T-helper 9 cell (primary cell): ENCODE data around the gene ITGA6.

Source experiments
- DNase-seq: peaks from one replicate; pipeline ENCODE4 v3.0.0-alpha.2; 2020

Gene ITGA6

DNA sequence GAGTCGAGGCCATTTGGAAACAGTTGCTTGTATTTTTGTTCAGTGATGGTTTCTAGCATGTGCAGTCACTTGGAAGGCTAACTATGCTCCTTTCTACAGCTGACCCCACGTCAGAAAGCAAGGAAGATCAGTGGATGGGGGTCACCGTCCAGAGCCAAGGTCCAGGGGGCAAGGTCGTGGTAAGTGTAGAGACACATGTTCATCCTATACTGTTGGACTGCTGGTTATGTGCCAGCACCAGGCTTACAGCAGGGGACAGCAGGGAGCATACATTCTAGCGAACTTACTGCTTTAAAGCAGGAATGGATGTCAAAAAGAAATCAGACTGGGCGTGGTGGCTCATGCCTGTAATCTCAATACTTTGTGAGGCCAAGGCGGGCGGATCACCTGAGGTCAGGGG lies 40.0 kb downstream of the ITGA6 start:
- no peak for DNase-seq

DNA sequence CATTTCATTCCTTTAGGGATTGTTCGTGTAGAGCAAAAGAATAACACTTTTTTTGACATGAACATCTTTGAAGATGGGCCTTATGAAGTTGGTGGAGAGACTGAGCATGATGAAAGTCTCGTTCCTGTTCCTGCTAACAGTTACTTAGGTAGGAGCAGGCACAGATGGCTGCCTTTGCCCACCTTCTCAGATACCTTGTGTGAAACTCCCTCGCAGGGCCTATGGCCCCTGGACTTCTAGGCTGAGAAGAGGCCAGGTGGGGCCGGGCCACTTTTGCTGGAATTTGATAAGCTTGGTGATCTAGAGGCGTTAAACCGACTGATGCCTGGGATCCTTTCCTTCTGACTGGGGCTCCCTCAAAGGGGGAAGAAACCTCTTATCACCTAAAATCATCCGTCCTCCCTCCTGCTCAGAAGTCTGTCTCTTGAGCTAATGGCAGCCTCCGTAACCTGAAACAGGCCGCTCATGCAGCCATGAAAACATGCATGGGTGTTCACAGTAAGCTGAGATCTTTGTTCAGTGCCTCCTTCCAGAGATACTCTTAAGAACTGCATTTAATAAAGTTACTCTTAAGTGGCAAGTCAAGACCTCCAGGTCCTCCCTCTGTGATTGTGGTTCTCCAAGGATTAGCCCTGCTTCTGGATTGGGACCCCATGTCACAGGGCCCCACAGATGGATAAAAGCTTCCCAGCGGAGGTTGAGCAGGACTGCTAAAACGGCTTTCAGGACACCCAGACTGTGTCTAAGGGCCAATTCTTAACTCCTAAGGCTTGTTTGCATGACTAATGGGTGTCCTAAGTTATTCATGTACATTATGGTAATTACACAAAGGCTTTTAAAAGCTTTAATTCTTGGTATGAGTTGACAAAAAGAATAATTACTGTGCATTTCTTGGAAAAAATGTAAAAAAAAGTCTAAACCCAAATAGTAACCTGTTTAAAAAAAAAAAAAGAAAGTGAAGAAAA lies 43.9 kb downstream of the ITGA6 start:
- DNase-seq: no peak

- DNase-seq: no peak
Observed at GRCh38 chr2:172472446-172473033, 45.2 kb downstream of the ITGA6 start.

DNA sequence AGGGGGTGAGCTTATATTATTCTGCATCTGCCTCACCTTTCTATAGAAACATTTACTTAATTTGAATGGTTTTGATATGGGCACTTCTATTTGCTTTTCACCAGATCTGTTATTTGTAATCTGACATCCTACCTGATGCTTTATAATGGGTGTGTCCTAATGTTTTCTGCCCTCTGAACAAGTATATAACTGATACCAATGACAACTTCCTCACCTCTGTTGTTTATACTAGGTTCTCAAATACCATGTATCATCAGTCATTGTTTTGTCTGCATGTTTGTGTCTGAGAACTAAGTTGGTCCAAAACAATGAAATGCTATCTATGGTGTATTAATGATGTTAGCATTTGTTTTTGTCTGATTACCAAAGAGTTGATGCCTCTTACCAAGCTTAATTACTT lies 45.8 kb downstream of the ITGA6 start:
- no peak for DNase-seq

DNA sequence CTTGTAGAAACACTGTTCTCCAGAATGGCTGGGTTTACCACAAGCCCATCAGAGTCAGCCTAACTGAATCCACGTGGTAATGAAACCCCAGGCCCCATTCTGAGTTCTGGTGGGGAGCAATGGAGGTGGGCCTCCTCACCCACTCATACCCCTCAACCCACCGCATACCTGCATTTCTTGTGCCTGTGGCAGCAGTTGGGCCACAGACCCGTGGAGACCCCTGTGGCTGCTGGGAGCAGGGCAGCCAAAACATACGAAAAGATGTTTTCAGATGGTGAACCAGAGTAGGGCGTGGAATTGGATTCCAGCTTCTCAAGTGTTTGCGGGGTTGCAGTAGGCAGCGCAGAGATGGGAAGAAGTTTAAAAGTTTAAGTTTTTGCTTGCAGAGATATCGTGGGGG lies 51.0 kb downstream of the ITGA6 start:
- DNase-seq: no peak

DNA sequence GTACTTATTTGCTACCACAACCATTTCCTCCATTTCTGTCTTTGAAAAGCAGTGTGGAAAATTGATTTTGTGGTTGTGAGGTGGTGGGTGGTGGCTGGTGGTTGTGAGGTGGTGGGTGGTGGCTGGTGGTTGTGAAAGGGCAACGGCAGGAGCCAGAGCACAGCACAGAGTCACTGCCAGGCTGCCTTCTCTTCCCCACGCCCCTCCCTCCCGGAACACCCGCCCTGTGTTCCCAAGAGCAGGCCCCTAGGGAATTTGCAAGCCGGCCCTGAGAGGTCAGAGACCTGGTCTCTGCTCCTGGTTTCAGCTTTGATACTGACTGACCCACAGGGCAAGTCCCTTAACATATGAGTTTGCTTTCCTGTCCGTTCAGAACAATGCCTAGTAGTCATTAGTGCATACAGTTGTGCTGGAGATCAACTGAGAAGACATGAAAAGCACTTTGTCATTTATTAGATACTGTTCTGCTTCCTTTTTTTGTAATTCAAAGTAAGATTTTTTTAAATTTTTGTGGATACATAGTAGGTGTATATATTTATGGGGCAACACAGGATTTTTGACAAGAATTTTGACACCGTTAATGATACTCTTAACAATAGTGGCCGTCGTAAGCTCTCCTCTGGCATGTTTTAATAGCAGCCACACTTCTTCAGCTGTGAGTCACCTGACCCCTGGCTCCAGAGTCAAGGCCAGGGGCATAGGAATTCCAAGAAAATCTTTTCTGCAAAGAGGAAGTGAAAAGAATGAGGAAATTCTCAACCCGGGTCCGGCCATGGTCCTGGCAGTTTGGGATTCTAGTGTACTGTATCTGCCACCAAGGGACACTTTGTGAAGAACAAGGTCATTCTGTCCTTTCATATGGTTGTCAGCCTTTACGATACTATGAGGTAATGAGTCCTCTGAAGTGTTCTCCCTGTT lies 53.2 kb downstream of the ITGA6 start:
- DNase-seq: no peak

DNA sequence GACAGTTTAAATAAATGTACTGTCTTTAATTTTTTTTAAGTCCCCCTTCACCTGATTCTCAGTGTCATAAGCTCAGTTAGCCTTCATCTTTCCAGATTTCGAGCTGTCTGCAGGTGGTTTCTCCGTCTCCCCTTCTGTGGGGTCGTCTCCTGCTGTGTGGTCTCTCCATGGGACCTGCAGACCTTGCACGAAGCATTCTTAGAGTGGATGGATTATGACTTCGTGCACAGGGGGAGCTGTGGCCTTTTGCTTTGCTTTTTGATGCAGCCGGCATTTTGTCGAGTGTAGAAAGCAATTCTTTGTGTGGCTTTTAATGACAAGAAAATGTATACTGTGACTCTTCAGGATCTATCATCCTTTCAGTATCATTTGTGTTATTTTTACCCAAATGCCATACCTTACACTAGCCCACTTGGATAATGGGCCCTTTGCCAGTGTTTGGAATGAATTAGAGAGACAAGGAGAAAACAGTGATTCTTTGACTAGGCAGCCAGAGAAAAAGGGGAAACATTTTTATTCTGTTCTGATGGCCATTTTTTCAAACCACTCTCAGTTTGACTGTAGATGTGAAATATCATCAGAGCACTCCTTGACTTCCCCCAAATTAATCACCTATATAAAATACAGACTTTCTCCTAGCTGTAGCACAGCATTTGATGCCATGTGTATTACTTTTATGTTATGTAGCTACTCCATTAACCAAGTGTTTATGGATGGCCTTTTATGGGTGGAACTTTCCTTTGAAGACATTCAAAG lies 54.3 kb downstream of the ITGA6 start:
- no peak for DNase-seq

- no peak for DNase-seq
Observed at GRCh38 chr2:172484253-172484652, 56.9 kb downstream of the ITGA6 start.

- DNase-seq: no peak
Observed at GRCh38 chr2:172484706-172485105, 57.3 kb downstream of the ITGA6 start.

GRCh38 chr2:172488556-172488955 lies 61.2 kb downstream of the ITGA6 start:
- no peak for DNase-seq

GRCh38 chr2:172489681-172490080 lies 62.3 kb downstream of the ITGA6 start:
- no peak for DNase-seq

DNA sequence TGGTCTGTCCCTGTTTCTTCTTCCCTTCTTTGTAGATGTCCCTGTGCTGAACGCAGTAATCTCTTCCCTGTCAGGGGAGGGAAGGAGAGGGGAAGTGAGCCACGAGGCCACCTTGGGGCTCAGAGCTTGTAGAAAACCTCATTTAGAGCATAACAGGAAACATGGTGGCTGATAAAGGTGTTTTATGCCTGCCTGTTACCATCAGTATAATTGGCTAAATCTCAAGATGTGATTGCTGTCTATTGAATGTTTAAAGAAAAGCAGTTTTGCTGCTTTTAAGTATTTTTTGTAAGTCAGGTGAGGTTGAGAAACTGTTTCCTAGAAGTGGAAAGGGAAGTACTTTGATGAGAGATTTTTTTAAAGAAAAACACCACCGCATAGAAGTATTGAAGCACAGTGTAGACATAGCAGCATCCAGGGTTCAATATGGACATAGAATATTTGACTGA lies 68.8 kb downstream of the ITGA6 start:
- no peak for DNase-seq

- DNase-seq: no peak
Observed at GRCh38 chr2:172507199-172507598, 79.8 kb downstream of the ITGA6 start.

- DNase-seq: no peak
Observed at GRCh38 chr2:172510088-172510487, 82.7 kb downstream of the ITGA6 start.

DNA sequence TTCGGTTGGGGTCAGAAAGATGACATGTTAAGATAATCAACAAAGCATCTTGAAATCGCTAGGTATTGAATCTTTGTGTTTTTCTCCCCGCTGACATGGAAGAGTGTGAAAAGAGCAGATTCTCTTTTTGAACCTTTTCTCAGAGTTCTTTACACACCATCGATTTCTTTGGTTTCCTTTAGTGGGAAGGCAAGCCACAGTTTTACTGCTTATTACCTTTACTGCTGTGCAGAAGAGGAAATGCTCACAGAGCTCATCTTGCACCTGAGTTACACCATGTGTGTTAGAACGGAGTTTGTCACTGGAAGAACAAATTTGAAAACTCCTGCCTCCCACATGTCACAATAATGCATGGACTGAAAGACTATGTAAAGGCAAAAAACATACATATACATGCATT lies 83.2 kb downstream of the ITGA6 start:
- no peak for DNase-seq

GRCh38 chr2:172512810-172513523 lies 85.6 kb downstream of the ITGA6 start:
- DNase-seq: no peak

GRCh38 chr2:172513524-172513900 lies 86.1 kb downstream of the ITGA6 start:
- no peak for DNase-seq

DNA sequence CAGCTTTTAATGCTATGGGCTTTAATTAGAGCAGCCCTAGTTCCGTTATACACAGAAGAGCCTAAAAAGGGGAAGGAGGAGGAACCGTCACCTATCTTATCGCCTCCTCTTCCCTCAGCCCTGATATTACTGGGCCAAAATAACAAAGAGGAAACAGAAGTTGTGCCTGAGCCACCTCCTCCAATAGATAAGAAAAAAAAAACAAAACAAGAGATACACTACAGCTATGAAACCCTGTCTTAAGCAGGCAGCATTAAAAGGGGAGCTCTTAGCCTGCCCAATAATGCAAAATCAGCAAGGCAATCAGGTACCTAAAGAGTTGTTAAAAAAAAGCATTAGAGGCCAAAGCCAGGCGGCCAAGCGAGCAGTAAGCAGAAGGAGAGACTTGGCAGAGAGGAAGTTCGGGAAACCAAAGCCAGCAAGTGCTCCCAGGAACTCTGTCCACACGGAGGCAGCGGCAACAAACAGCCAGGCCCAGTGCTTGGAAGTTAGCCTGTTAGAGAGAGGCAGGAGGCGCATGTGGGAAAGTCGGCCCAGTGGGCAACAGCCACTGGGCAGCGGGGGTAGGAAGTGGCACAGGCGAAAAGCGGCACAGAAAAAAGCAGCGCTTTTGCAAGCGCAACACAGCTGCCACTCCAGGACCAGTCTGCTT lies 86.7 kb downstream of the ITGA6 start:
- DNase-seq: no peak

GRCh38 chr2:172516299-172516698 lies 88.9 kb downstream of the ITGA6 start:
- DNase-seq: no peak

DNA sequence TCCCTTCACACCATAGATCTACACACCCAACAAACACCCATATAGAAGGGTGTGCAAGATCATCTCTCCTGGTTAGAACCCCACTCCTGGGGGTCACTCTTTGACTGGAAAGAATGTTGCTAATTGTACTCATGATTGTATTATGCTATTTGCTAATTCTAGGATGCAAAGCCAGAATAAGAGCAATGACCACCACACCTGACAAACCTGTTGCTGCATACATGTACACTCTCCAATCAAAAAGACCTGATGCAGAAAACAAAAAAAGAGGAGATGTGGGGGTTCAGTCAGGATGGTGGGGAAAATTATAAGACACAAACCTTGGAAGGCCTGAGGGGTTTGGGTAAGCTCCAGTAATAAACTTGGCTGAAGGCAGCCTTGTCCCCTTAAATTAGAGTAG lies 91.6 kb downstream of the ITGA6 start:
- no peak for DNase-seq

DNA sequence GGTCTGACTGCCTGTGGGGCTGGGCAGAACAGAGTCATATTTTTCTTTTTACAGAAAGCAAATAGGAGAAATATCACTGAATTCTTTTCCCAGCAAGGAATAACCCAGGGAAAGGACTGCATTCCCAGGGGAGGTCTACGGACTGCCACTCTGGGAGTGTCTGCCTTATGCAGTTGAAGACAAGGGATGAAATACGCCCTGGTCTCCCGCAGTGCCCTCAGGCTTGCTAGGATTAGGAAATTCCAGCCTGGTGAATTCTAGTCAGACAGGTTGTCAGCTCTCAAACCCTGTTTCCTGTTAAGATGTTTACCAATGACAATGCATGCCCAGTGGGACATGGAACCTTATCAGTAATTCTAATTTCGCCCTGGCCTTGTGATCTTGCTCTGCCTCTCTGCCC lies 98.2 kb downstream of the ITGA6 start:
- DNase-seq: no peak
